Activated naive CD8-positive, alpha-beta T cell treated with anti-CD3 and anti-CD28 coated beads, Interleukin-2, amount 10 ng/mL, durations not matched to agents 7 days and 5 days (primary cell): ENCODE results near the gene GAS7. TPM values are rescaled to one million over a fixed set of nuclear protein-coding genes. Genes with fewer than 3 reads are reported as not detected.
"Not testable (repeated sequence)": the region's sequence is repeated elsewhere in the genome, so short reads cannot be mapped to it uniquely, and the experiment has no call there.

Source experiments
- ATAC-seq: fragments of 150-1000 bp; cut with Tn5 transposase; one replicate; pipeline ENCODE4 v1.10.0; 2021; ENCODE audit warnings: low read depth, moderate library complexity
- POLR2A ChIA-PET: fragments of 350-600 bp; sonication (Branson Sonifier 250); formaldehyde crosslinking; loops from one replicate; lab custom pipeline; 2021; ENCODE audit warnings: antibody characterized with exemption; lab: Charles Lee
- DNase-seq: peaks from one replicate; pipeline ENCODE4 v3.0.0; 2021
- H3K27ac Mint-ChIP-seq: one replicate; pipeline ENCODE4 v1.8.0; 2022; ENCODE audit warnings: mild to moderate bottlenecking, mixed read lengths
- H3K27me3 Mint-ChIP-seq: one replicate; pipeline ENCODE4 v1.8.0; 2022; ENCODE audit warnings: mild to moderate bottlenecking, moderate library complexity, mixed read lengths
- H3K36me3 Mint-ChIP-seq: one replicate; pipeline ENCODE4 v1.8.0; 2021; ENCODE audit warnings: mild to moderate bottlenecking, mixed read lengths
- H3K4me1 Mint-ChIP-seq: one replicate; pipeline ENCODE4 v1.8.0; 2021; ENCODE audit warnings: mixed read lengths
- H3K4me3 Mint-ChIP-seq: one replicate; pipeline ENCODE4 v1.8.0; 2022; ENCODE audit warnings: mild to moderate bottlenecking, moderate library complexity, mixed read lengths
- H3K9me3 Mint-ChIP-seq: one replicate; pipeline ENCODE4 v1.8.0; 2021; ENCODE audit warnings: mixed read lengths
- total RNA-seq, 2 experiments: library from RNA; stranded (reverse); gene quantifications; one replicate each; pipeline ENCODE4 v1.2.3, GENCODE V29; 2021

Gene GAS7
- total RNA-seq, 2 experiments from 2014 or later: 2.7 to 2.8 TPM

- DNase-seq (no peak), ATAC-seq (no peak)
- Mint-ChIP-seq H3K36me3 (no peaks in the 10 kb centered on the region), H3K4me3 (no peak overlapping the region), H3K9me3 (no peaks in the 10 kb centered on the region), H3K27me3 (peaks cover 4% of the 10 kb centered on the region), H3K27ac (no peak overlapping the region), H3K4me1 (peaks cover 4% of the 10 kb centered on the region)
- POLR2A ChIA-PET: no interaction called here
Observed at GRCh38 chr17:10058921-10059683, 139.3 kb downstream of the GAS7 start.

- H3K4me3 Mint-ChIP-seq, H3K4me1 Mint-ChIP-seq, POLR2A ChIA-PET, H3K36me3 Mint-ChIP-seq, ATAC-seq, H3K27ac Mint-ChIP-seq, H3K27me3 Mint-ChIP-seq, DNase-seq, H3K9me3 Mint-ChIP-seq: not testable (repeated sequence)
Observed at GRCh38 chr17:10057466-10057865, 140.9 kb downstream of the GAS7 start.

- POLR2A ChIA-PET: no interaction called here
- DNase-seq: no peak
- H3K27ac Mint-ChIP-seq: no peak overlapping the region
- H3K4me3 Mint-ChIP-seq: no peak overlapping the region
- no peaks in the 10 kb centered on the region for H3K27me3 Mint-ChIP-seq
- no peaks in the 10 kb centered on the region for H3K36me3 Mint-ChIP-seq
- no peak for ATAC-seq
- H3K4me1 Mint-ChIP-seq: peaks cover under 1% of the 10 kb centered on the region
- no peaks in the 10 kb centered on the region for H3K9me3 Mint-ChIP-seq
Observed at GRCh38 chr17:10055262-10055975, 143.0 kb downstream of the GAS7 start.

- Mint-ChIP-seq H3K27ac (no peak overlapping the region), H3K27me3 (no peaks in the 10 kb centered on the region), H3K36me3 (no peaks in the 10 kb centered on the region), H3K4me3 (no peak overlapping the region), H3K4me1 (peaks cover 2% of the 10 kb centered on the region), H3K9me3 (no peaks in the 10 kb centered on the region)
- DNase-seq: no peak
- ATAC-seq: no peak
- POLR2A ChIA-PET: no interaction called here
Observed at GRCh38 chr17:10053782-10054540, 144.4 kb downstream of the GAS7 start.

- H3K27ac Mint-ChIP-seq: no peak overlapping the region
- DNase-seq (no peak), ATAC-seq (no peak)
- POLR2A ChIA-PET: no interaction called here
- H3K4me1 Mint-ChIP-seq: peaks cover 2% of the 10 kb centered on the region
- no peaks in the 10 kb centered on the region for H3K27me3 Mint-ChIP-seq
- no peaks in the 10 kb centered on the region for H3K36me3 Mint-ChIP-seq
- no peaks in the 10 kb centered on the region for H3K9me3 Mint-ChIP-seq
- H3K4me3 Mint-ChIP-seq: no peak overlapping the region
Observed at GRCh38 chr17:10052106-10052813, 146.1 kb downstream of the GAS7 start.

- Mint-ChIP-seq H3K27ac (no peak overlapping the region), H3K4me3 (no peak overlapping the region), H3K4me1 (peaks cover 3% of the 10 kb centered on the region), H3K9me3 (no peaks in the 10 kb centered on the region), H3K36me3 (no peaks in the 10 kb centered on the region), H3K27me3 (no peaks in the 10 kb centered on the region)
- DNase-seq (no peak), ATAC-seq (no peak)
- POLR2A ChIA-PET: interaction anchor here (0.6 kb wide), 1 partner anchor 12 kb away, joined by 4 read pairs; no protein-coding TSS in a partner anchor
Observed at GRCh38 chr17:10051112-10051511, 147.3 kb downstream of the GAS7 start.

GRCh38 chr17:10050597-10051101 is 147.8 kb downstream of the GAS7 start:
- POLR2A ChIA-PET: interaction anchor here (0.6 kb wide), 1 partner anchor 12 kb away, joined by 4 read pairs; no protein-coding TSS in a partner anchor
- DNase-seq (no peak), ATAC-seq (no peak)
- H3K9me3 Mint-ChIP-seq: no peaks in the 10 kb centered on the region
- H3K36me3 Mint-ChIP-seq: no peaks in the 10 kb centered on the region
- H3K27me3 Mint-ChIP-seq: no peaks in the 10 kb centered on the region
- no peak overlapping the region for H3K27ac Mint-ChIP-seq
- no peak overlapping the region for H3K4me3 Mint-ChIP-seq
- peaks cover 4% of the 10 kb centered on the region for H3K4me1 Mint-ChIP-seq

- POLR2A ChIA-PET: no interaction called here
- H3K27ac Mint-ChIP-seq: no peak overlapping the region
Observed at GRCh38 chr17:10048629-10049350, 149.6 kb downstream of the GAS7 start.

GRCh38 chr17:10046786-10047785 is 151.3 kb downstream of the GAS7 start:
- POLR2A ChIA-PET: no interaction called here
- DNase-seq (no peak), ATAC-seq (no peak)
- no peaks in the 10 kb centered on the region for H3K36me3 Mint-ChIP-seq
- H3K4me1 Mint-ChIP-seq: peaks cover 4% of the 10 kb centered on the region
- H3K27ac Mint-ChIP-seq: no peak overlapping the region
- no peak overlapping the region for H3K4me3 Mint-ChIP-seq
- H3K9me3 Mint-ChIP-seq: no peaks in the 10 kb centered on the region
- H3K27me3 Mint-ChIP-seq: no peaks in the 10 kb centered on the region

More at GRCh38 chr17:10048629-10049350, 149.6 kb downstream of the GAS7 start:
- Mint-ChIP-seq H3K4me1 (peaks cover 4% of the 10 kb centered on the region), H3K9me3 (no peaks in the 10 kb centered on the region), H3K36me3 (no peaks in the 10 kb centered on the region), H3K4me3 (no peak overlapping the region), H3K27me3 (no peaks in the 10 kb centered on the region)
- ATAC-seq (no peak), DNase-seq (no peak)

GRCh38 chr17:10045871-10046658 is 152.3 kb downstream of the GAS7 start:
- ATAC-seq (no peak), DNase-seq (no peak)
- Mint-ChIP-seq H3K27ac (no peak overlapping the region), H3K9me3 (no peaks in the 10 kb centered on the region), H3K27me3 (no peaks in the 10 kb centered on the region), H3K4me1 (peaks cover 4% of the 10 kb centered on the region), H3K4me3 (no peak overlapping the region), H3K36me3 (no peaks in the 10 kb centered on the region)
- POLR2A ChIA-PET: no interaction called here
